Endothelial cell (in vitro differentiated cells): ENCODE data around the gene LACTB. TPM values are rescaled to one million over a fixed set of nuclear protein-coding genes. Genes with fewer than 3 reads are reported as not detected.
A peak's percentile ranks its signal among the peaks of the same experiment; 100 is the strongest.

ENCODE experiments used
- DNase-seq: peaks from one replicate; pipeline ENCODE4 v3.0.0; 2021; ENCODE audit warnings: low spot score
- H3K27ac Mint-ChIP-seq: one replicate; pipeline ENCODE4 v1.8.0; 2021; ENCODE audit warnings: mixed read lengths, inconsistent platforms; ENCODE audit not compliant: unreplicated experiment
- H3K27me3 Mint-ChIP-seq: one replicate; pipeline ENCODE4 v1.8.0; 2021; ENCODE audit warnings: mild to moderate bottlenecking, moderate library complexity, mixed read lengths, inconsistent platforms; ENCODE audit not compliant: unreplicated experiment
- H3K36me3 Mint-ChIP-seq: one replicate; pipeline ENCODE4 v1.8.0; 2021; ENCODE audit warnings: mild to moderate bottlenecking, low read depth, mixed read lengths, inconsistent platforms; ENCODE audit not compliant: unreplicated experiment
- H3K4me1 Mint-ChIP-seq: one replicate; pipeline ENCODE4 v1.8.0; 2021; ENCODE audit warnings: mild to moderate bottlenecking, mixed read lengths, inconsistent platforms; ENCODE audit not compliant: unreplicated experiment
- H3K4me3 Mint-ChIP-seq: one replicate; pipeline ENCODE4 v1.8.0; 2021; ENCODE audit warnings: mild to moderate bottlenecking, mixed read lengths, inconsistent platforms; ENCODE audit not compliant: unreplicated experiment
- H3K9me3 Mint-ChIP-seq: one replicate; pipeline ENCODE4 v1.8.0; 2021; ENCODE audit warnings: mixed read lengths, inconsistent platforms; ENCODE audit not compliant: unreplicated experiment
- total RNA-seq: library from RNA; stranded (reverse); fragmentation: NEBNext Ultra II Directional; extraction: Animal tissue kit (Norgen Biotek cat#: 25700); gene quantifications from one replicate; pipeline ENCODE4 v1.2.1, GENCODE V29; 2021; ENCODE audit not compliant: unreplicated experiment
- TF ChIP-seq, protein P1 (sequence below): fragments of 200-600 bp; sonication (generic); IDR thresholded peaks from one replicate; pipeline ENCODE4 v1.5.0; 2021; ENCODE audit warnings: antibody characterized with exemption; ENCODE audit not compliant: unreplicated experiment

Gene LACTB
- total RNA-seq, 1 donor from 2014 or later: 10.1 TPM

DNA sequence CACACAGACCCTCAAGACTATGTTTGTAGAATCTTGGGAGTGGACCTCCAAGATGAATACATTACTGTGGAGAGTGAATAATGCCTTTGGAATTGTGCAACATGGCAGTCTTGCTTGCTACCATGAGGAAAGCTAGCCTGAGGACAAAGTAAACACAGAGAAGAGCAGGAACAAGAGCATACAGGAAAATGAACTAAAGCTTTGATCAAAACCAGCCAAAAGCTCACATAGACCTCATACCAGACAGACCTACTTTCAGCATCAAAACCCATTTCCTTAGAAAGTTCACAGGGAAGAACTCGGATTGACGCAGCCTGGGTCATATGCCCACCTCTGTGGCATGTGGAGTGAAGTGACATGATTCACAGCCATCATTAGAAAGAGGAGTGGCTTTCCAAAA lies 64.4 kb downstream of the LACTB start:
- H3K27ac Mint-ChIP-seq: no peak overlapping the region
- no peaks in the 10 kb centered on the region for H3K36me3 Mint-ChIP-seq
- peaks cover 11% of the 10 kb centered on the region for H3K27me3 Mint-ChIP-seq
- peaks cover 12% of the 10 kb centered on the region for H3K4me1 Mint-ChIP-seq
- no peak for DNase-seq
- no peak overlapping the region for H3K4me3 Mint-ChIP-seq
- TF ChIP-seq, protein P1, sequence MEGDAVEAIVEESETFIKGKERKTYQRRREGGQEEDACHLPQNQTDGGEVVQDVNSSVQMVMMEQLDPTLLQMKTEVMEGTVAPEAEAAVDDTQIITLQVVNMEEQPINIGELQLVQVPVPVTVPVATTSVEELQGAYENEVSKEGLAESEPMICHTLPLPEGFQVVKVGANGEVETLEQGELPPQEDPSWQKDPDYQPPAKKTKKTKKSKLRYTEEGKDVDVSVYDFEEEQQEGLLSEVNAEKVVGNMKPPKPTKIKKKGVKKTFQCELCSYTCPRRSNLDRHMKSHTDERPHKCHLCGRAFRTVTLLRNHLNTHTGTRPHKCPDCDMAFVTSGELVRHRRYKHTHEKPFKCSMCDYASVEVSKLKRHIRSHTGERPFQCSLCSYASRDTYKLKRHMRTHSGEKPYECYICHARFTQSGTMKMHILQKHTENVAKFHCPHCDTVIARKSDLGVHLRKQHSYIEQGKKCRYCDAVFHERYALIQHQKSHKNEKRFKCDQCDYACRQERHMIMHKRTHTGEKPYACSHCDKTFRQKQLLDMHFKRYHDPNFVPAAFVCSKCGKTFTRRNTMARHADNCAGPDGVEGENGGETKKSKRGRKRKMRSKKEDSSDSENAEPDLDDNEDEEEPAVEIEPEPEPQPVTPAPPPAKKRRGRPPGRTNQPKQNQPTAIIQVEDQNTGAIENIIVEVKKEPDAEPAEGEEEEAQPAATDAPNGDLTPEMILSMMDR: no peak
- no peaks in the 10 kb centered on the region for H3K9me3 Mint-ChIP-seq

DNA sequence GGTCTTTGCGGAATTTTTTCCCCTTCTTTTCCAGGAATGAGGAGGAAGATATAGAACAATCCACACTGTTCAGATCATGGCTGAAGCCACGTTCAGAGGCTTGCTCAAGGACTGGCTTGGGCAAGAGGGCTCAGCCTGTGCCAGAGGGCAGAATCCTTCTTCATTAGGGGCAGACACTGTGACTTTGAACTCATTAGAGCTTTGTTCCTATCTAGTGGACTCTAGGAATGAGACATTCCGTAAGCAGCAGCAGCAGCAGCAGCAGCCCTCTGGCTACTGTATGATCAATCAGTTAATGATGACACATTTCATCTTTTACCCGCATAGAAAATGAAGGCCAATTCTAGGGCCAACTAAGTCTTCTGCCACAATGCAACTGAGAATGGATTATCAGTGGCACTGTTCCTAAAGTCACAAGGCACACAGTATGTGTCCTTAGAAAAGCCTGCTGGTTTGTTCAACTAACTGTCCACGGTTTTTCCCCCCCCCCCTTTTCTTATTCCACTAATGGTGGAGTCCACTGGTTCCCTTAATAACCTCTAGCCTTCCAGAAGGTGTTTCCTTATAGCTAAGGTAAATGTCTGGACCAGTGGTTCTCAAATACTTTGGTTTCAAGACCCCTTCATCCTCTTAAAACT lies 66.0 kb downstream of the LACTB start:
- no peaks in the 10 kb centered on the region for H3K9me3 Mint-ChIP-seq
- H3K4me1 Mint-ChIP-seq: peaks cover 26% of the 10 kb centered on the region
- TF ChIP-seq, protein P1: no peak
- H3K27me3 Mint-ChIP-seq: peaks cover 11% of the 10 kb centered on the region
- peak overlapping the region; percentile 95 for H3K4me3 Mint-ChIP-seq
- no peak for DNase-seq
- H3K36me3 Mint-ChIP-seq: no peaks in the 10 kb centered on the region
- no peak overlapping the region for H3K27ac Mint-ChIP-seq

DNA sequence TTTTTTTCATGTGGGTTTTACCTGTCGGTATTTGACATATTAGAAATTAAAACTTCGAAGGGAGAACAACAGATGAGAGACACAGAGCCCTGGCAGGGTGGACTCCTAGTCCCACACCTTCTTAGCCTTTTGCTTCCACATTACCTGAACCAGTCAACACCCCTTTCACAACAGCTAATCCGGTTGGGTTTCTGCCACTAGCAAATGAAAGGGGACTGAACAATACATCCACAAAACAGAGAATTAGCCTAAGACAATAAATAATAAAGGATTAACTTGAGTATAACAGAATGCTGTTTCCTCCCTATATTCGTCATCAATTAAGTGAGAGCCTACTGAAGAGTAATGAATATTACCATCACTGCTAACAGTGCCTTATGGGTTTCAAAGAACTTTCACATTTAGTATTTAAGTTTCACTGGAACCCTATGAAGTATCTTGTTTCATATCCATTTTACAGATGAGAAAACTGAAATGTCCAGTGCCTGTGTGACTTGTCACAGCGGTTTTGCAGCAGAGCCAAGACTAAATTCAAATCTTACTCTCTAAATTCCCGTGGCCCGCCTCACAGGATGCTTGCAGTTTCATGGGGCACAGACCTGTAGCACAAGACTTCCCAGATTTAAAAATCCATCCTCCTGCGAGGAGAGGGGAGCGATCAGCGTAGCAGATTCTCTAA lies 66.7 kb downstream of the LACTB start:
- Mint-ChIP-seq H3K4me3 (peak overlapping the region; percentile 95), H3K9me3 (no peaks in the 10 kb centered on the region), H3K27ac (peak overlapping the region; percentile 53), H3K4me1 (peaks cover 26% of the 10 kb centered on the region), H3K27me3 (peaks cover 11% of the 10 kb centered on the region), H3K36me3 (no peaks in the 10 kb centered on the region)
- TF ChIP-seq, protein P1: no peak
- no peak for DNase-seq

DNA sequence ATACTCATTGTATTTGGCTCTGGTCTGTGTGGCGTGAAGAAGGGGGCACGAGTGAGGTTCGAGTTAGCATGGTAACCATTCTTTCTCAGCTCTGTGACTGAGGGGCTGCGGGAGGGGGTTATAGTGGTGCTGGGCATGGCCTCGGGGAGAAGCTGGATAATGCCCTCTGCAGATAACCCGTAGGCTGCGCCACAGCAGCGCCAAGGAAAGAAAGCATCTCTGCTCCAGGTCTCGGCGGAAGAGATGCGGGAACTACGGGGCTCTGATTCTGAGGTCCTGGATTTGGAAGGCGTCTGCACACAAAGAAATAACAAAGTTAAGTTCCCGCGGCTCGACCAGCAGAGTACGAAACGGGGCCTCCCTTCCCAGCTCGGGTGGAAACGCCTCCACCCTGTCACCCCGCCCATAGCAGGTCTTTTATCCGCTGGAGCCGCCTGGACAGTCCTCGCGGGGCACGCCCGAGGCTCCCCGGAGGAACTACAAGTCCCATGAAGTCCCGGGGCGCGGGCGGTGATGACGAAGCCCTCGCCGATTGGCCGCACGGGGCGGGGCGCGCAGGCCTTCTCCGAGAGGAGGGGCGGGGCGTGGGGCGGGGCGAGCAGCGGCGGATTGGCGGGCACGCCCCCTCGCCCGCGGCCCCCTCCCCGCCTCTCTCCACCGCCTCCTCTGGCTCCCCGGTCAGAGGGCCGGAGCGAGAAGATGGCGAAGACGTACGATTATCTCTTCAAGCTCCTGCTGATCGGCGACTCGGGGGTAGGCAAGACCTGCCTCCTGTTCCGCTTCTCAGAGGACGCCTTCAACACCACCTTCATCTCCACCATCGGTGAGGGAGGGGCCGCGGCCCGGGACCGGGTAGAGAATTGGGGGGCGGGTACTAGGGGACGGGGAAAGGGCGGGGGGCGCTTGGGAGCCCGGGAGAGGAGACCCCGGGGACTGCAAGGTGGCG lies 67.5 kb downstream of the LACTB start, which contains the start of gene RAB8B:
Gene RAB8B (plus strand): TSS at position 681 of the 946 bp plus-strand sequence. CDS start 19 bp downstream, at position 700.
- Mint-ChIP-seq H3K4me1 (peaks cover 31% of the 10 kb centered on the region), H3K36me3 (no peaks in the 10 kb centered on the region), H3K27me3 (peaks cover 11% of the 10 kb centered on the region), H3K9me3 (no peaks in the 10 kb centered on the region), H3K27ac (peak within 1 kb of the TSS; percentile 67), H3K4me3 (peak within 1 kb of the TSS; percentile 95)
- TF ChIP-seq, protein P1: no peak
- DNase-seq: peak; percentile 100
